C4-2B (cell line): ENCODE data around the gene RELB.

Experiments
- ZFX ChIP-seq: fragments of 450-650 bp; IDR thresholded peaks from 2 replicates; pipeline ENCODE4 v1.6.1; 2017
- TF ChIP-seq, protein P1 (sequence below): fragments of 450-650 bp; conservative IDR thresholded peaks from 2 replicates; pipeline ENCODE4 v1.5.1; 2017; ENCODE audit warnings: mild to moderate bottlenecking

DNA sequence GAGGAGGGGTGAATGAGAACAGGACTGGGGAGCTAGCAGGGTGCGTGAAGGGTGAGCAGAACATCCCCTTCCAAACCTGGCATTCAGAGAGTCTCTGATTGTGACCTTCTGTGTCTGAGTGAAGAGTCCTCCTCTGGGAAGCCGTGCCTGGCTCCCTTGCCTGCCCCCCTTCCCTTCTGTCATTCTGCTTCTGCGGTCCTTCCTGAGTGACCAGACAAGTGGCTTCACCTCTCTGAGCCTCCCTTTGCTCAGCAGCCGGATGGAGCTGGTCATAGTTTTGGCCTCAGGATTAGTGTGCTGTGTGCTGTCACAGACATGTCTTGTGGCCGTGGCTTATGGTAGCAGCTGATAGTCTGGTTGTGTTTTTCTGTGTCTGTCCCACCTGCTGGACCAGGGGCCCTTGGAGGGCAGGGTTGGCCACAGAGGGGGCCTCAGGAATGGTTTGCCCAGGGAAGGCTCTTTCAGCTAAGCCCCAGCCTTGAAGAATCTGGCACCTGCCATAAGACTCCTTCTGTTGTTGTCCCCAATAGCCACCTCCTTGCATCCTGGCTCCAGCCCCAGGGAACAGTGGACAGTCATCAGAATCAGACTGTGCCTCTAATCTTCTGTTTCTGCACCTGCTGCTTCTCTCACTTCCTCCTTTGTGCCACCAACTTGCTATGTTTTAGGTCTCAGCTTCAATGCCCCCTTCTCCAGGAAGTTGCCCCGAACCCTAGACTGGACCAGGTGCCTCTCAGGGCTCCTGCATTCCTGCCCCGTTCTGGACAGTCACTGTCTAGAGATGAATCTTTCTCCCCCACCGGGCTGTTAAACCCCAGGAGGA is 40.1 kb upstream of the RELB start:
- TF ChIP-seq, protein P1, sequence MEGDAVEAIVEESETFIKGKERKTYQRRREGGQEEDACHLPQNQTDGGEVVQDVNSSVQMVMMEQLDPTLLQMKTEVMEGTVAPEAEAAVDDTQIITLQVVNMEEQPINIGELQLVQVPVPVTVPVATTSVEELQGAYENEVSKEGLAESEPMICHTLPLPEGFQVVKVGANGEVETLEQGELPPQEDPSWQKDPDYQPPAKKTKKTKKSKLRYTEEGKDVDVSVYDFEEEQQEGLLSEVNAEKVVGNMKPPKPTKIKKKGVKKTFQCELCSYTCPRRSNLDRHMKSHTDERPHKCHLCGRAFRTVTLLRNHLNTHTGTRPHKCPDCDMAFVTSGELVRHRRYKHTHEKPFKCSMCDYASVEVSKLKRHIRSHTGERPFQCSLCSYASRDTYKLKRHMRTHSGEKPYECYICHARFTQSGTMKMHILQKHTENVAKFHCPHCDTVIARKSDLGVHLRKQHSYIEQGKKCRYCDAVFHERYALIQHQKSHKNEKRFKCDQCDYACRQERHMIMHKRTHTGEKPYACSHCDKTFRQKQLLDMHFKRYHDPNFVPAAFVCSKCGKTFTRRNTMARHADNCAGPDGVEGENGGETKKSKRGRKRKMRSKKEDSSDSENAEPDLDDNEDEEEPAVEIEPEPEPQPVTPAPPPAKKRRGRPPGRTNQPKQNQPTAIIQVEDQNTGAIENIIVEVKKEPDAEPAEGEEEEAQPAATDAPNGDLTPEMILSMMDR: no peak
- TF ChIP-seq ZFX: no peak
